NCI-H146 treated with DMSO at 0.1 percent for 48 hours (cell line): ENCODE data around the gene CHIT1.
"Not testable (repeated sequence)": the region's sequence is repeated elsewhere in the genome, so short reads cannot be mapped to it uniquely, and the experiment has no call there.

ENCODE experiments used
- DNase-seq: peaks from one replicate; lab custom pipeline; 2025; ENCODE audit not compliant: unreplicated experiment; lab: John Stamatoyannopoulos, UW

Gene CHIT1

GRCh38 chr1:203266140-203266539 lies 36.7 kb upstream of the CHIT1 start:
- not testable (repeated sequence) for DNase-seq

GRCh38 chr1:203265541-203265940 lies 36.1 kb upstream of the CHIT1 start:
- no peak for DNase-seq

GRCh38 chr1:203264052-203264501 lies 34.6 kb upstream of the CHIT1 start:
- no peak for DNase-seq

GRCh38 chr1:203263496-203263895 lies 34.0 kb upstream of the CHIT1 start:
- DNase-seq: no peak

GRCh38 chr1:203256636-203257035 lies 27.2 kb upstream of the CHIT1 start:
- DNase-seq: not testable (repeated sequence)

GRCh38 chr1:203254782-203255181 lies 25.3 kb upstream of the CHIT1 start:
- DNase-seq: not testable (repeated sequence)

GRCh38 chr1:203252678-203253077 lies 23.2 kb upstream of the CHIT1 start:
- no peak for DNase-seq

- DNase-seq: no peak
Measured at GRCh38 chr1:203251466-203251865, 22.0 kb upstream of the CHIT1 start.

GRCh38 chr1:203250911-203251310 lies 21.4 kb upstream of the CHIT1 start:
- DNase-seq: no peak

GRCh38 chr1:203244776-203245175 lies 15.3 kb upstream of the CHIT1 start:
- no peak for DNase-seq

- DNase-seq: not testable (repeated sequence)
Measured at GRCh38 chr1:203241708-203242107, 12.2 kb upstream of the CHIT1 start.

- DNase-seq: no peak
Measured at GRCh38 chr1:203239526-203240305, 10.2 kb upstream of the CHIT1 start.

GRCh38 chr1:203239081-203239480 lies 9.6 kb upstream of the CHIT1 start:
- DNase-seq: no peak

GRCh38 chr1:203238535-203238934 lies 9.1 kb upstream of the CHIT1 start:
- no peak for DNase-seq

- DNase-seq: not testable (repeated sequence)
Measured at GRCh38 chr1:203234901-203235300, 5.4 kb upstream of the CHIT1 start.

GRCh38 chr1:203228670-203229069 lies 803 bp downstream of the CHIT1 start:
- no peak for DNase-seq

GRCh38 chr1:203227371-203228083 lies 1.9 kb downstream of the CHIT1 start:
- DNase-seq: no peak

- DNase-seq: no peak
Measured at GRCh38 chr1:203225071-203225470, 4.4 kb downstream of the CHIT1 start.

GRCh38 chr1:203223012-203223775 lies 6.3 kb downstream of the CHIT1 start:
- DNase-seq: no peak

- DNase-seq: no peak
Measured at GRCh38 chr1:203219934-203220333, 9.5 kb downstream of the CHIT1 start.

GRCh38 chr1:203219171-203219570 lies 10.3 kb downstream of the CHIT1 start:
- DNase-seq: no peak

GRCh38 chr1:203217668-203218067 lies 11.8 kb downstream of the CHIT1 start:
- no peak for DNase-seq
